Endodermal cell (in vitro differentiated cells): ENCODE data around the gene TTLL1. TPM values are rescaled to one million over a fixed set of nuclear protein-coding genes. Genes with fewer than 3 reads are reported as not detected.
A peak's percentile ranks its signal among the peaks of the same experiment; 100 is the strongest.

Experiments
- DNase-seq: peaks from one replicate; pipeline ENCODE4 v3.0.0-alpha.2; 2017
- H3K27ac ChIP-seq: 2 replicates; pipeline ENCODE4 v1.5.1; 2013; ENCODE audit warnings: mild to moderate bottlenecking, low read depth, low read length, moderate library complexity
- H3K27me3 ChIP-seq: 2 replicates; pipeline ENCODE4 v1.6.1; 2013; ENCODE audit warnings: mild to moderate bottlenecking, low read length, moderate library complexity; ENCODE audit not compliant: insufficient read depth, control insufficient read depth, poor library complexity, severe bottlenecking
- H3K36me3 ChIP-seq: 2 replicates; pipeline ENCODE4 v1.7.0; 2013; ENCODE audit warnings: mild to moderate bottlenecking, low read length, moderate library complexity; ENCODE audit not compliant: control insufficient read depth, insufficient read depth
- H3K4me1 ChIP-seq: one replicate; pipeline ENCODE4 v1.7.0; 2013; ENCODE audit warnings: low read length; ENCODE audit not compliant: control insufficient read depth, insufficient read depth
- H3K4me3 ChIP-seq: 2 replicates; pipeline ENCODE4 v1.5.1; 2013; ENCODE audit warnings: mild to moderate bottlenecking, low read length, moderate library complexity
- H3K9ac ChIP-seq: 2 replicates; pipeline ENCODE4 v1.6.1; 2013; ENCODE audit warnings: mild to moderate bottlenecking, low read length, moderate library complexity; ENCODE audit not compliant: poor library complexity, severe bottlenecking; ENCODE audit errors: extremely low read depth
- H3K9me3 ChIP-seq: 2 replicates; pipeline ENCODE4 v1.6.1; 2013; ENCODE audit warnings: mild to moderate bottlenecking, low read length, moderate library complexity; ENCODE audit not compliant: control insufficient read depth
- H3K27ac Mint-ChIP-seq: 2 replicates; pipeline ENCODE4 v1.8.0; 2020; ENCODE audit warnings: mixed read lengths
- H3K27me3 Mint-ChIP-seq: 2 replicates; pipeline ENCODE4 v1.8.0; 2021; ENCODE audit warnings: mild to moderate bottlenecking, mixed read lengths; ENCODE audit not compliant: insufficient read depth
- H3K36me3 Mint-ChIP-seq: 2 replicates; pipeline ENCODE4 v1.8.0; 2020; ENCODE audit warnings: low read depth, mixed read lengths
- H3K4me1 Mint-ChIP-seq: 2 replicates; pipeline ENCODE4 v1.8.0; 2020; ENCODE audit warnings: mixed read lengths
- H3K4me3 Mint-ChIP-seq: 2 replicates; pipeline ENCODE4 v1.8.0; 2020; ENCODE audit warnings: mild to moderate bottlenecking, moderate library complexity, mixed read lengths
- H3K9me3 Mint-ChIP-seq: 2 replicates; pipeline ENCODE4 v1.8.0; 2020; ENCODE audit warnings: mild to moderate bottlenecking, mixed read lengths
- WGBS, 2 experiments: methylation state at CpG; one replicate each; pipeline versions ENCODE4 v1.1.5 to v1.1.7; 2013; ENCODE audit warnings: missing lambda C conversion rate in 2 of 2, mixed read lengths in 1 of 2; ENCODE audit not compliant: insufficient coverage in 1 of 2, insufficient read length in 1 of 2; 5-methylcytosine and 5-hydroxymethylcytosine counted together
- total RNA-seq, 2 donors: library from RNA; stranded (reverse); fragmentation: NEBNext Ultra II Directional in 1 of 2; extraction: Animal tissue kit (Norgen Biotek cat#: 25700) in 1 of 2; gene quantifications; 2 replicates in 1 of 2; 3 replicates in 1 of 2; pipeline ENCODE4 v1.2.1, GENCODE V29; 2021
- TF ChIP-seq, protein P1 (sequence below): fragments of 200-600 bp; sonication (generic); conservative IDR thresholded peaks from 2 replicates; pipeline ENCODE4 v1.5.0; 2021; ENCODE audit warnings: antibody characterized with exemption, mild to moderate bottlenecking

The TTLL1 gene
- total RNA-seq, 2 donors from 2014 or later, result 6.9 to 10.4 TPM

DNA sequence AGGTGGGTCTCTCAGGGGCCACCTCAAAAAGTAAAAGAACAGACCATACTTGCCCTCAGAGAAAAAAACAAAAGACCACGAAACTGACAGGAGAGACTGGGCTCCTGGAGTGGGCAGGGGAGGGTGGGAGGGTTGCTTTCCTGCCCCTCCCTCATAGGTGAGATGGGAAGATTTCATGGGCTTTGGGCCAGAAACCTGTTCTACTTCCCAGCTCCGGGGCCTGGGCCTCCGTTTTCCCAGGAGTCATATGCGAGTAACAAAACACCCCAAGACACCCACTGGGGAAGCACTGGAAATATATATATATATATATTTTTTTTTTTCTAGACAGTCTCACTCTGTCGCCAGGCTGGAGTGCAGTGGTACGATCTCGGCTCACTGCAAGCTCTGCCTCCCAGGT lies 31.6 kb downstream of the TTLL1 start:
- 97% methylated on average over 6 of the region's 7 CpGs; no CpG with 5 or more reads in 1 of the 2 experiments for WGBS, 2 experiments
- Mint-ChIP-seq H3K27me3 (no peaks in the 10 kb centered on the region), H3K36me3 (peaks cover 19% of the 10 kb centered on the region), H3K27ac (no peak overlapping the region), H3K4me3 (no peak overlapping the region), H3K4me1 (no peaks in the 10 kb centered on the region), H3K9me3 (no peaks in the 10 kb centered on the region)
- TF ChIP-seq, protein P1, sequence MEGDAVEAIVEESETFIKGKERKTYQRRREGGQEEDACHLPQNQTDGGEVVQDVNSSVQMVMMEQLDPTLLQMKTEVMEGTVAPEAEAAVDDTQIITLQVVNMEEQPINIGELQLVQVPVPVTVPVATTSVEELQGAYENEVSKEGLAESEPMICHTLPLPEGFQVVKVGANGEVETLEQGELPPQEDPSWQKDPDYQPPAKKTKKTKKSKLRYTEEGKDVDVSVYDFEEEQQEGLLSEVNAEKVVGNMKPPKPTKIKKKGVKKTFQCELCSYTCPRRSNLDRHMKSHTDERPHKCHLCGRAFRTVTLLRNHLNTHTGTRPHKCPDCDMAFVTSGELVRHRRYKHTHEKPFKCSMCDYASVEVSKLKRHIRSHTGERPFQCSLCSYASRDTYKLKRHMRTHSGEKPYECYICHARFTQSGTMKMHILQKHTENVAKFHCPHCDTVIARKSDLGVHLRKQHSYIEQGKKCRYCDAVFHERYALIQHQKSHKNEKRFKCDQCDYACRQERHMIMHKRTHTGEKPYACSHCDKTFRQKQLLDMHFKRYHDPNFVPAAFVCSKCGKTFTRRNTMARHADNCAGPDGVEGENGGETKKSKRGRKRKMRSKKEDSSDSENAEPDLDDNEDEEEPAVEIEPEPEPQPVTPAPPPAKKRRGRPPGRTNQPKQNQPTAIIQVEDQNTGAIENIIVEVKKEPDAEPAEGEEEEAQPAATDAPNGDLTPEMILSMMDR, result no peak
- no peak overlapping the region for H3K9ac ChIP-seq
- H3K4me3 ChIP-seq, result no peak overlapping the region
- H3K27me3 ChIP-seq, result no peaks in the 10 kb centered on the region
- no peaks in the 10 kb centered on the region for H3K36me3 ChIP-seq
- H3K4me1 ChIP-seq, result no peaks in the 10 kb centered on the region
- H3K9me3 ChIP-seq, result no peaks in the 10 kb centered on the region
- no peak for DNase-seq
- H3K27ac ChIP-seq, result no peak overlapping the region

DNA sequence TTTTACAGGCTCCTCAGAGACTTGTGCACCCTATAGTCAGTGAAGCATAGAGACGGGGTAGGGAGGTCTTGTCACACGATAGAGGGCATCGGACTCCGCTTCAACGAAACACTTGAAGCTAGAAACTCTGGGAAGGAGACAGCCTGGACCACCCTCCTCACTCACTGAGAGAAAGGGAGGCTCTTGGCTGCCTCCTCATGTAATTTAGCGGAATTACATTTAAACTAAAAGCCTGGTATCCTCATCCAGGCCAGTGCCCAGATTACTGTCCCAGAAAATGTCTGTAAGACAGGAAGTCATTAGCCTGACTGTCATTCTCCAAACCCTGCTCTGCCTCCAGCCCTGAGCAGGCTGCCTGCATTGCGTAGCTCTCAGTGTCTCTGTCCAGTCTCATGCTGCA lies 36.0 kb downstream of the TTLL1 start:
- Mint-ChIP-seq H3K36me3 (peaks cover 2% of the 10 kb centered on the region), H3K27me3 (no peaks in the 10 kb centered on the region), H3K4me1 (no peaks in the 10 kb centered on the region), H3K9me3 (no peaks in the 10 kb centered on the region), H3K27ac (no peak overlapping the region), H3K4me3 (no peak overlapping the region)
- TF ChIP-seq, protein P1, result peak; percentile 74
- 90 to 93% methylated on average over 7 of the region's 7 CpGs for WGBS, 2 experiments
- H3K27ac ChIP-seq, result no peak overlapping the region
- no peaks in the 10 kb centered on the region for H3K9me3 ChIP-seq
- peak; percentile 66 for DNase-seq
- H3K4me1 ChIP-seq, result no peaks in the 10 kb centered on the region
- H3K9ac ChIP-seq, result no peak overlapping the region
- H3K36me3 ChIP-seq, result no peaks in the 10 kb centered on the region
- no peak overlapping the region for H3K4me3 ChIP-seq
- no peaks in the 10 kb centered on the region for H3K27me3 ChIP-seq

DNA sequence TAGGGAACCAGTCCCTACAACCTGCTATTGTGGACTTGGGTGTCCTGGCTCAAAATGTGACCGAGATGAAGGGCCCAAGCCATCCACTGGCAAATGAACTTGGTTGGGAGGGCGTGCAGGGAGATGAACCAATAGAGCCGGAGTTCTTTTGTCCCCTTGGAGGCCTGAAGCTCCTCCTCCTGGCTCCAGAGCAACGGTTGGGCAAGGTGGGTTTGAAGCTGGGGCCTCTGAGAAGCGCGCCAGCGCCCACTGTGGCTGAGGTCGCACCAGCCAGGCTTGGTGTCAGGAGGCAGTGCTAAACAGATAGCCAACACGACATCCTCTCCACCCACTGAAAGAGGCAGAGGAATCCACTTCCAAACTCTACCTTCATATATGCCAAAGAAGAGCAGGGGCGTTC lies 38.2 kb downstream of the TTLL1 start:
- Mint-ChIP-seq H3K9me3 (no peaks in the 10 kb centered on the region), H3K4me1 (no peaks in the 10 kb centered on the region), H3K27me3 (no peaks in the 10 kb centered on the region), H3K36me3 (peaks cover 2% of the 10 kb centered on the region), H3K27ac (no peak overlapping the region), H3K4me3 (no peak overlapping the region)
- Histone ChIP-seq H3K4me1 (no peaks in the 10 kb centered on the region), H3K27ac (no peak overlapping the region), H3K4me3 (no peak overlapping the region), H3K9me3 (no peaks in the 10 kb centered on the region), H3K36me3 (no peaks in the 10 kb centered on the region), H3K9ac (no peak overlapping the region), H3K27me3 (no peaks in the 10 kb centered on the region)
- TF ChIP-seq, protein P1, result peak; percentile 72
- DNase-seq, result peak; percentile 94
- 81 to 93% methylated on average over 3 to 10 of the region's 10 CpGs for WGBS, 2 experiments
